IMR-90 (cell line): ENCODE measurements around the gene RPN2. TPM values are rescaled to one million over a fixed set of nuclear protein-coding genes. Genes with fewer than 3 reads are reported as not detected.

Experiments used
- ATAC-seq: fragments of 200-7000 bp; cut with Tn5 transposase; 2 replicates; pipeline ENCODE4 v1.9.1; 2020; ENCODE audit warnings: low read depth, mild to moderate bottlenecking, moderate library complexity
- BruUV-seq: library from RNA; stranded (reverse); fragments of 400-500 nt; replicated peaks from 2 replicates; lab custom pipeline; 2021; lab: Mats Ljungman, UMichigan
- CTCF ChIA-PET: fragments of 300-600 bp; formaldehyde crosslinking; extraction: SDS; loops from one replicate; lab custom pipeline; 2021; ENCODE audit warnings: antibody characterized with exemption; lab: Yijun Ruan, JAX
- POLR2A ChIA-PET: fragments of 300-600 bp; sonication (Branson Sonifier 250); formaldehyde crosslinking; loops from one replicate; lab custom pipeline; 2022; ENCODE audit warnings: antibody characterized with exemption; ENCODE audit not compliant: unreplicated experiment; lab: Charles Lee
- DNase-seq: peaks from one replicate; pipeline ENCODE4 v3.0.0; 2013
- H2AFZ ChIP-seq: replicated peaks from 2 replicates; pipeline ENCODE3; 2013; ENCODE audit warnings: low read length, mild to moderate bottlenecking; ENCODE audit not compliant: poor library complexity
- H2AK5ac ChIP-seq: 2 replicates; pipeline ENCODE4 v1.6.1; 2013; ENCODE audit warnings: low read depth, low read length, inconsistent platforms
- H2AK9ac ChIP-seq: replicated peaks from 2 replicates; pipeline ENCODE3; 2013; ENCODE audit warnings: mild to moderate bottlenecking, low read depth, low read length, moderate library complexity; ENCODE audit not compliant: poor library complexity
- H2BK120ac ChIP-seq: 2 replicates; pipeline ENCODE4 v1.6.1; 2013; ENCODE audit warnings: low read depth, low read length, inconsistent platforms
- H2BK15ac ChIP-seq: 3 replicates; pipeline ENCODE4 v1.6.1; 2013; ENCODE audit warnings: low read depth, low read length, inconsistent platforms
- H2BK20ac ChIP-seq: 2 replicates; pipeline ENCODE4 v1.6.1; 2013; ENCODE audit warnings: low read depth, mild to moderate bottlenecking, inconsistent platforms, low read length, moderate library complexity
- H2BK5ac ChIP-seq: 2 replicates; pipeline ENCODE4 v1.6.1; 2013; ENCODE audit warnings: mild to moderate bottlenecking, low read depth, low read length, inconsistent platforms; ENCODE audit not compliant: poor library complexity, severe bottlenecking
- H3K14ac ChIP-seq: replicated peaks from 2 replicates; pipeline ENCODE4 v1.6.1; 2013; ENCODE audit warnings: low read depth, low read length, inconsistent platforms
- H3K18ac ChIP-seq: 2 replicates; pipeline ENCODE4 v1.6.1; 2013; ENCODE audit warnings: low read depth, low read length, control low read depth
- H3K23ac ChIP-seq: 2 replicates; pipeline ENCODE4 v1.6.1; 2013; ENCODE audit warnings: low read depth, low read length, inconsistent platforms
- H3K27ac ChIP-seq: 2 replicates; pipeline ENCODE4 v1.5.1; 2013; ENCODE audit warnings: mild to moderate bottlenecking, control low read depth, low read length; ENCODE audit not compliant: insufficient read depth
- H3K27me3 ChIP-seq: 2 replicates; pipeline ENCODE4 v1.6.1; 2013; ENCODE audit warnings: low read length; ENCODE audit not compliant: control insufficient read depth, insufficient read depth
- H3K36me3 ChIP-seq: 2 replicates; pipeline ENCODE4 v1.6.1; 2013; ENCODE audit warnings: low read length, mixed read lengths; ENCODE audit not compliant: control insufficient read depth, insufficient read depth
- H3K4ac ChIP-seq: 2 replicates; pipeline ENCODE4 v1.6.1; 2013; ENCODE audit warnings: low read depth, low read length, inconsistent platforms
- H3K4me1 ChIP-seq: 2 replicates; pipeline ENCODE4 v1.6.1; 2013; ENCODE audit warnings: low read length, mixed read lengths; ENCODE audit not compliant: control insufficient read depth, insufficient read depth
- H3K4me2 ChIP-seq: 2 replicates; pipeline ENCODE4 v1.6.1; 2013; ENCODE audit warnings: low read depth, mild to moderate bottlenecking, control low read depth, low read length, moderate library complexity
- H3K4me3 ChIP-seq: 2 replicates; pipeline ENCODE4 v1.5.1; 2013; ENCODE audit warnings: low read depth, mild to moderate bottlenecking, control low read depth, low read length, moderate library complexity; ENCODE audit not compliant: insufficient read depth
- H3K56ac ChIP-seq: 2 replicates; pipeline ENCODE4 v1.6.1; 2013; ENCODE audit warnings: low read length, inconsistent platforms; ENCODE audit not compliant: insufficient read depth; ENCODE audit errors: extremely low read depth
- H3K79me1 ChIP-seq, 2 experiments: 2 replicates each; pipeline ENCODE4 v1.6.1; 2013; ENCODE audit warnings: low read length in 2 of 2, inconsistent platforms in 1 of 2, low read depth in 1 of 2
- H3K9ac ChIP-seq: 2 replicates; pipeline ENCODE4 v1.6.1; 2013; ENCODE audit warnings: low read depth, low read length, control low read depth
- H3K9me1 ChIP-seq: 2 replicates; pipeline ENCODE4 v1.6.1; 2013; ENCODE audit warnings: low read length, inconsistent platforms; ENCODE audit not compliant: insufficient read depth
- H3K9me3 ChIP-seq: 2 replicates; pipeline ENCODE4 v1.6.1; 2013; ENCODE audit warnings: low read length; ENCODE audit not compliant: control insufficient read depth, insufficient read depth
- H4K20me1 ChIP-seq: 2 replicates; pipeline ENCODE4 v1.6.1; 2013; ENCODE audit warnings: low read length, inconsistent platforms; ENCODE audit not compliant: insufficient read depth
- H4K5ac ChIP-seq: 2 replicates; pipeline ENCODE4 v1.6.1; 2013; ENCODE audit warnings: mild to moderate bottlenecking, low read depth, low read length, control low read depth
- H4K8ac ChIP-seq, 2 experiments: 2 replicates each; pipeline ENCODE4 v1.6.1; 2013; ENCODE audit warnings: low read depth in 2 of 2, low read length in 2 of 2, control low read depth in 1 of 2, inconsistent platforms in 1 of 2
- H4K91ac ChIP-seq: 2 replicates; pipeline ENCODE4 v1.6.1; 2013; ENCODE audit warnings: low read depth, low read length, inconsistent platforms; ENCODE audit not compliant: insufficient read depth
- CEBPB ChIP-seq: IDR thresholded peaks from 2 replicates; pipeline ENCODE4 v1.6.1; 2012; ENCODE audit warnings: low read depth, low read length, improper control_type of control experiment
- NFE2L2 ChIP-seq: fragments of 150-350 bp; IDR thresholded peaks from 2 replicates; pipeline ENCODE4 v1.6.1; 2016; ENCODE audit warnings: low read depth, mild to moderate bottlenecking, low read length
- WGBS, 2 experiments: methylation state at CpG; one replicate each; pipeline versions ENCODE4 v1.1.5 to v1.1.7; 2013; ENCODE audit warnings: missing lambda C conversion rate in 2 of 2; ENCODE audit not compliant: insufficient read length in 1 of 2; ENCODE audit errors: extremely low coverage in 2 of 2; 5-methylcytosine and 5-hydroxymethylcytosine counted together
- dilution Hi-C: fragments of 300-500 bp; cut with HindIII; formaldehyde crosslinking; loops from one replicate; pipeline ENCODE4 v1.14.3; 2018; ENCODE audit warnings: low sequenced_read_pairs; ENCODE audit not compliant: unreplicated experiment
- in situ Hi-C: fragments of 300-500 bp; cut with MboI; formaldehyde crosslinking; loops from 3 replicates; pipeline ENCODE4 v1.14.3; 2019; ENCODE audit warnings: low sequenced_read_pairs, inconsistent platforms, mixed read lengths
- intact Hi-C: fragments of 100-400 bp; cut with micrococcal nuclease; formaldehyde crosslinking; loops from 2 replicates; pipeline ENCODE4 v1.10.0; 2022
- polyA plus RNA-seq, 3 experiments: library from polyadenylated mRNA; depleted of rRNA; stranded (reverse); fragments of >200 nt; gene quantifications; 2 replicates each; pipeline ENCODE4 v1.2.3, GENCODE V29; 2012; ENCODE audit warnings: low replicate concordance in 1 of 3
- total RNA-seq: library from RNA; depleted of rRNA; stranded (reverse); fragments of >200 nt; gene quantifications from 2 replicates; pipeline ENCODE4 v1.2.3, GENCODE V29; 2012

The RPN2 gene
- total and polyA plus RNA-seq, 2 of the 4 experiments (the other 2 are of a cell fraction): 305 to 481 TPM

DNA sequence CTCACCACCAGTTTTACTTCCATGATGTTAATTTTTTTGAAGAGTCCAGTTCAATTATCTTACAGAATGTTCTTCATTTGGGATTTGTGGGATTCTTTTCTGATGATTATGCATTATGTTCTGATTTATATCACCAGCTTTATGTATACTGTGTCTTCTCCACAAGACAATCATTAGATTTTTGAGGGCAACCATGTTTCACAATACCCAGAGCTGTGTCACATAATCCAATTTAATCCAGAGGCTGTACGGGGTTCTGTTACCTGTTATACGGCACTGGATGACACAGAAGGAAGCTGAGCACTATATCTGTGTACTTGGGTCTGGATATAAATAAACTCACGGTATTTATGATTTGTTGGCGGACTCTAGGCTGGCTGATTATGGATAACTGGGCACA lies 41.6 kb upstream of the RPN2 start:
- Histone ChIP-seq H3K56ac (no peak overlapping the region), H2BK5ac (no peak overlapping the region), H3K9me3 (no peaks in the 10 kb centered on the region), H2AK5ac (no peak overlapping the region), H4K91ac (no peak overlapping the region), H2AK9ac (no peak overlapping the region), H3K4me1 (no peaks in the 10 kb centered on the region), H2AFZ (no peak overlapping the region), H3K4me2 (no peak overlapping the region), H3K9me1 (no peaks in the 10 kb centered on the region), H2BK120ac (no peak overlapping the region), H3K18ac (no peak overlapping the region), H3K4ac (no peak overlapping the region), H3K9ac (no peak overlapping the region), H3K4me3 (no peak overlapping the region), H3K36me3 (no peaks in the 10 kb centered on the region), H2BK20ac (no peak overlapping the region), H4K8ac (no peak overlapping the region), H3K14ac (no peak overlapping the region), H4K5ac (no peak overlapping the region), H3K79me1 (no peaks in the 10 kb centered on the region), H3K27me3 (peaks cover 3% of the 10 kb centered on the region; the same call in 1 of the 2 replicates), H3K23ac (no peak overlapping the region), H4K20me1 (no peaks in the 10 kb centered on the region), H2BK15ac (no peak overlapping the region), H3K27ac (no peak overlapping the region)
- DNase-seq (no peak), ATAC-seq (no peak)
- dilution Hi-C loops (no loop called here), in situ Hi-C loops (no loop called here), intact Hi-C loops (no loop called here)
- no TSS peak for BruUV-seq
- ChIA-PET CTCF (no interaction called here), POLR2A (no interaction called here)
- 100% methylated on average over 2 of the region's 4 CpGs; no CpG with 5 or more reads in 1 of the 2 experiments for WGBS, 2 experiments
- TF ChIP-seq CEBPB (0 out of 2 replicates have a peak, but pooled peaks have one; percentile 24), NFE2L2 (no peak)
